GM12801 (cell line): ENCODE results near the gene SERGEF.

ENCODE experiments used
- CTCF ChIP-seq: IDR thresholded peaks from one replicate; pipeline ENCODE4 v1.5.1; 2011; ENCODE audit warnings: control low read depth; ENCODE audit not compliant: insufficient read length; ENCODE audit errors: extremely low read depth

The SERGEF gene

GRCh38 chr11:17991783-17992433 lies 20.9 kb downstream of the SERGEF start:
- no peak for TF ChIP-seq CTCF

DNA sequence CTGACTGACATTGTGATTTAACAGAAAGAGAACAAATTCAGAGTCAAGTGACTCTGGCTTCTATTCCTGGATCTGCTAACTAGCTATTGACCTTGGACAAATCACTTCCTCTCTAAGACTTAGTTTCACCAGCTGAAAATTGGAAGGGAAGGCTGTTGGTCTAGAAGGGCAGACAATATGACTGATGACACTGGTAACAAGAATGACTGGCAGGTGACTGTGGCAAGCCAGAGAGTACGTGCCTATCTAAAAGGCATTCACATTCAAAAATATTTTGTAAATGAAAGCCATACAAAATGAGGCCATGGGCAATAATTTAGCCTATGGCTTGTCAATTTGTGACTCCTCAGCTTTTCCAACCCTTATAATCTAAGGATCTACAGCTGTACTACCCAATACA lies 23.5 kb downstream of the SERGEF start:
- TF ChIP-seq CTCF = no peak

GRCh38 chr11:17988465-17988864 lies 24.4 kb downstream of the SERGEF start:
- TF ChIP-seq CTCF = no peak

DNA sequence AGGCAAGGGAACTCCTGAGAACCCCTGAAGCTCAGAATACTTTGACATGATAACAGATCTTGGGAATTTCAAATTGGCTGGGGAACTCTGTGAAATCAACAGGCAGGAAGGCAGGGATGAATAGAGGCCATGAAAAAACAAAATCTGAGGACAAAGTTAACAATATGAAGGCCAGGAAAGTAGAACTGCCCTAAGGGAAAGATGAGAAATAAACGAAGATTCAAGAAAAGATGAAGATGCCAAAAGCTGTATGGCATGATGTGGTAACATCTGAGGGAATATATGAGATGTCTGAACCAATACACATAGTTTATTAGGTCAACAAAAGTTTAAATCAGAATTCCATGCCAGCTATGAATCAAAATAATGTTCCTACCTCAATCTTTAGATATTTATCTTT lies 25.0 kb downstream of the SERGEF start:
- TF ChIP-seq CTCF = no peak

DNA sequence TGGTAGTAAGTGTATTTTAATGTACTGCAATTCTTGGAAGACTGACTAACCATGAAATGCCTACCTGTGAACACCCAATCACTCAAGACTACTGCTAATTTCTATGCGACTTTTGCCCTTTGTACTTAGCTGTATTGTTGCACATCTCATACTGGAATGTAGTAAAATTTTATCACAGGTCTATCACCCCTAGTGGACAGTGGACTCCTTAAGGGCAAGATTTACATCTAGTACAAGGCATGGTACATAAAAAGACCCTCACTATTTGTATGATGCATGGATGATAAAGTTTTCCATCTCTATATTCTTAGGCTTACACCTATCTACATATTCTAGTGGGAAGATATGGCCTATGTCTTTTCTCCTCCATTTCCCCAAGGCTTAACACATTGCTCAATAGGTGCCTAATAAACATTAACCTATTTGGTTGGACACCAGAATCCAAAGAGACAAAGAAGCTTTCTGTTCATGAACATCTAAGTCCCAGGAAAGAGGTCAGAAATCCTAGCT lies 26.1 kb downstream of the SERGEF start:
- no peak for TF ChIP-seq CTCF

DNA sequence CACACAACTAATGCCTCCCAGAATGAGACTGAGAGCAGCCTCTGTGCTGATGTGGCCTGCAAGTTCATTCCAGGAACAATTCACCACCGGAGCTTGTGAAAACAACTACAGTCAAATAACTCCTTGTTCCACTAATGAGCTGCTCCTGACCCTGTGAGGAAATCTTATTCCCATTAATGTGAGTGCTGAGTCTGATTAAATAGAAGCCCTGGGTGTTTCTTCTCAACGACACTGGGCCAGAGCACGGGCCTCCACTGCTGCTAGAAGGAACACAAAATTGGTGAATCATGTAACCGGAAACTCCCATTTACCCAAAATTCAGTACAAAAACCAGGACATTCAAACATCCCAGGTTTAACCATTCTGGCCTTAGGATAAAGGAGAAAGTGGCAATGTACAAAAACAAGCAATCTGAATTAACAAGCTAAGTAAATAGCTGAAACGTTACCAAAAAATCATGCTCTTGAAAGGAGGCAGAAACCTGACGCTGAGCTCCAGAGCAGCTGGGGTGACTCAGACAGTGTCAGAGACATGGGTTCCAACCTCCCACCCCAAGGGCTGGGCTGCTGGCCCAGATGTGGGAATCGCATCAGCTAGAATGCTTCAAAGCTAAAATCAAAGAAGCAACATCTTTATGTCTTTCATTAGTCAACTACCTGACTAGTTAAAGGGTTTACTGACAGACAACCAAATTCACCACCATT lies 26.7 kb downstream of the SERGEF start:
- TF ChIP-seq CTCF = no peak

DNA sequence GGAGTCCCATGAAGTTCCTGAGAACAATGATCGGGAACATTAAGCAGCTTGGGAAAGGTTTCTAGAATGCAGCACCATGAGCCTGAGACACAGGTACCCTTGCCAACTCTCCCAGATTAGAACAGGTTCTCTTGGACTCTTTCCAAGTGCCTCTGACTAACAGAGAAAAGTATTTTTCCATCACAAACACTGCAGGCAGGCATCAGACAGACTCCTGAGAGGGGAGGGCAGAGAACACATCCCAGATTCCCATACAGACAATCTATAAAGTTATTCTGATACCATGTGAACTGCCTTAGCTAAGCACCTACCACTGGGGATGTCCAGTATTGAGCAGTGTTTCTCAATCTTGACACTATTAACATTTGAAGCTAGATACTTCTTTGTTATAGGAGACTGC lies 27.3 kb downstream of the SERGEF start:
- no peak for TF ChIP-seq CTCF
